Adrenal gland (tissue), 12 donors: ENCODE data around the gene RASSF8. TPM values are rescaled to one million over a fixed set of nuclear protein-coding genes. Genes with fewer than 3 reads are reported as not detected.
A peak's percentile ranks its signal among the peaks of the same experiment; 100 is the strongest.

Experiments used
- DNase-seq, 7 donors: peaks; one replicate each; pipeline ENCODE4 v3.0.0-alpha.2; 2019 to 2020
- H3K27ac ChIP-seq, 5 donors: fragments of 200-600 bp; sonication (generic) in 4 of 5; 1 replicate in 3 of 5; 2 replicates in 2 of 5; pipeline versions ENCODE4 v1.5.1 to v1.8.0; 2016 to 2020; ENCODE audit warnings: mild to moderate bottlenecking in 1 of 5
- H3K27me3 ChIP-seq: fragments of 200-600 bp; 2 replicates; pipeline ENCODE4 v1.8.0; 2021
- H3K36me3 ChIP-seq, 2 donors: fragments of 200-600 bp; replicated peaks in 1 of 2; 1 replicate in 1 of 2; 2 replicates in 1 of 2; pipeline versions ENCODE4 v1.5.1 to v1.8.0; 2018 to 2022
- H3K4me1 ChIP-seq, 2 donors: fragments of 200-600 bp; replicated peaks in 1 of 2; 1 replicate in 1 of 2; 2 replicates in 1 of 2; pipeline versions ENCODE4 v1.5.1 to v1.8.0; 2018 to 2021
- H3K4me3 ChIP-seq, 4 donors: fragments of 200-600 bp; sonication (generic) in 3 of 4; one replicate each; pipeline ENCODE4 v1.5.1; 2016 to 2018
- H3K9me3 ChIP-seq, 3 donors: fragments of 200-600 bp; sonication (generic) in 1 of 3; replicated peaks in 1 of 3; 1 replicate in 2 of 3; 2 replicates in 1 of 3; pipeline versions ENCODE4 v1.5.1 to v1.8.0; 2016 to 2021
- CTCF ChIP-seq, 6 experiments: fragments of 450-650 bp in 4 of 6; fragments of 200-600 bp in 2 of 6; sonication (generic) in 1 of 6; IDR thresholded peaks; 1 replicate in 5 of 6; 2 replicates in 1 of 6; pipeline versions ENCODE4 v1.5.1 to v1.8.0; 2016 to 2021; ENCODE audit warnings: antibody characterized with exemption in 6 of 6, mild to moderate bottlenecking in 2 of 6, moderate library complexity in 1 of 6
- POLR2A ChIP-seq, 2 donors: fragments of 450-650 bp; IDR thresholded peaks; one replicate each; pipeline ENCODE4 v1.6.1; 2017; ENCODE audit warnings: antibody characterized with exemption in 2 of 2, mild to moderate bottlenecking in 2 of 2, moderate library complexity in 1 of 2
- WGBS, 4 donors: extraction: QIAGEN DNeasy Blood & Tissue Kit in 2 of 4; methylation state at CpG; one replicate each; pipeline versions ENCODE4 v1.1.5 to v1.1.7; 2013 to 2017; 5-methylcytosine and 5-hydroxymethylcytosine counted together
- intact Hi-C, 2 donors: fragments of 100-400 bp; cut with DNase I; formaldehyde crosslinking; loops; one replicate each; pipeline versions ENCODE4 v1.14.1 to v1.15.0; 2022 to 2023
- polyA plus RNA-seq, 3 donors: library from polyadenylated mRNA; stranded (reverse); fragments of 200-250 nt in 2 of 3; fragments of 350-450 nt in 1 of 3; fragmentation: Illumina TruSeq in 1 of 3; extraction: RNeasy Lipid Tissue Mini Kit (QIAGEN cat#74804) in 1 of 3; gene quantifications; one replicate each; pipeline ENCODE4 v1.2.3, GENCODE V29; 2013 to 2014
- total RNA-seq, 9 donors: library from RNA; depleted of rRNA in 4 of 9; stranded (reverse); fragments of >200 nt in 4 of 9; fragments of 120-200 nt in 1 of 9; fragmentation: NEBNext Ultra II Directional in 1 of 9; extraction: Animal tissue kit (Norgen Biotek cat#: 25700) in 1 of 9; gene quantifications; one replicate each; pipeline versions ENCODE4 v1.1.0 to v1.2.4, GENCODE V29; 2013 to 2023
- donor health status: healthy with polysubstance abuse.
- donor health status: Bipolar disorder and iron deficiency.
- donor health status: DM: yes; HTN: yes; CAD: no.
- donor health status: DM: no; HTN: no; CAD: no.
- donor health status: DM: no; HTN: no; CAD: no.
- donor health status: DM: yes; HTN: yes; CAD: no.

Gene RASSF8
- total and polyA plus RNA-seq, 12 donors: 6.5 to 85.7 (median 43.9) TPM

GRCh38 chr12:26026713-26027112 is 68.2 kb downstream of the RASSF8 start:
- Histone ChIP-seq H3K9me3 (no peaks in the 10 kb centered on the region), H3K27me3 (no peaks in the 10 kb centered on the region), H3K36me3 (no peaks in the 10 kb centered on the region), H3K4me1 (peaks cover 0 to 14% of the 10 kb centered on the region in 2 donors), H3K27ac (no peak overlapping the region), H3K4me3 (no peak overlapping the region)
- intact Hi-C loops: loop anchor here (10.0 kb wide), 2 partner anchors 352 to 442 kb away; no protein-coding TSS in a partner anchor
- 93 to 97% (median 95%) methylated on average over 1 of the region's 1 CpG for WGBS, 4 donors
- no peak for TF ChIP-seq CTCF (IDR thresholded peaks at IDR 0.05)
- no peak for TF ChIP-seq POLR2A (IDR thresholded peaks at IDR 0.05)
- no peak for DNase-seq

- no peak overlapping the region for H3K4me3 ChIP-seq
- intact Hi-C loops: loop anchor here (10.0 kb wide), 2 partner anchors 353 to 443 kb away; no protein-coding TSS in a partner anchor
- H3K4me1 ChIP-seq: peaks cover 0 to 19% of the 10 kb centered on the region in 2 donors
- no peak for TF ChIP-seq POLR2A (IDR thresholded peaks at IDR 0.05)
- no peak for TF ChIP-seq CTCF (IDR thresholded peaks at IDR 0.05)
- H3K9me3 ChIP-seq: no peaks in the 10 kb centered on the region
- no peaks in the 10 kb centered on the region for H3K27me3 ChIP-seq
- no peak for DNase-seq
- H3K27ac ChIP-seq: no peak overlapping the region
- H3K36me3 ChIP-seq: no peaks in the 10 kb centered on the region
Observed at GRCh38 chr12:26027401-26027800, 68.9 kb downstream of the RASSF8 start.

- no peaks in the 10 kb centered on the region for H3K9me3 ChIP-seq
- intact Hi-C loops: loop anchor here (10.0 kb wide), 2 partner anchors 354 to 444 kb away; no protein-coding TSS in a partner anchor
- 47 to 54% (median 52%) methylated on average over 4 of the region's 4 CpGs for WGBS, 4 donors
- peak in 3 of 7 donors; percentile 46 to 63 (median 50) for DNase-seq
- TF ChIP-seq CTCF (IDR thresholded peaks at IDR 0.05): peak; percentile 69 to 91 (median 81)
- no peak for TF ChIP-seq POLR2A (IDR thresholded peaks at IDR 0.05)
- H3K4me1 ChIP-seq: peaks cover 0 to 27% of the 10 kb centered on the region in 2 donors
- H3K4me3 ChIP-seq: no peak overlapping the region
- H3K27me3 ChIP-seq: no peaks in the 10 kb centered on the region
- H3K27ac ChIP-seq: peak overlapping the region in 1 of 5 donors; percentile 11
- H3K36me3 ChIP-seq: no peaks in the 10 kb centered on the region
Observed at GRCh38 chr12:26028953-26029735, 70.7 kb downstream of the RASSF8 start.

GRCh38 chr12:26029736-26030022 is 71.2 kb downstream of the RASSF8 start:
- DNase-seq: no peak
- peaks cover 0 to 32% of the 10 kb centered on the region in 2 donors for H3K4me1 ChIP-seq
- H3K9me3 ChIP-seq: no peaks in the 10 kb centered on the region
- no peak overlapping the region for H3K4me3 ChIP-seq
- no peaks in the 10 kb centered on the region for H3K27me3 ChIP-seq
- H3K27ac ChIP-seq: peak overlapping the region in 1 of 5 donors; percentile 11
- intact Hi-C loops: loop anchor here (10.0 kb wide), 2 partner anchors 355 to 445 kb away; no protein-coding TSS in a partner anchor
- H3K36me3 ChIP-seq: no peaks in the 10 kb centered on the region
- TF ChIP-seq POLR2A (IDR thresholded peaks at IDR 0.05): no peak
- TF ChIP-seq CTCF (IDR thresholded peaks at IDR 0.05): no peak
- WGBS, 4 donors: 24 to 34% (median 30%) methylated on average over 3 of the region's 3 CpGs
